Liver (tissue), 9 donors: ENCODE data around the gene CD8B2. TPM values are rescaled to one million over a fixed set of nuclear protein-coding genes. Genes with fewer than 3 reads are reported as not detected.

Experiments
- DNase-seq: peaks from one replicate; pipeline ENCODE4 v3.0.0-alpha.2; 2017; ENCODE audit warnings: low spot score
- H3K27ac ChIP-seq, 2 donors: one replicate each; pipeline ENCODE4 v1.7.0; 2013; ENCODE audit warnings: inconsistent platforms in 2 of 2, low read length in 2 of 2, control low read depth in 1 of 2, low read depth in 1 of 2, mild to moderate bottlenecking in 1 of 2
- H3K27me3 ChIP-seq, 4 donors: one replicate each; pipeline versions ENCODE4 v1.6.1 to v1.7.0; 2013; ENCODE audit warnings: low read length in 3 of 4, inconsistent platforms in 1 of 4, mild to moderate bottlenecking in 1 of 4, moderate library complexity in 1 of 4; ENCODE audit not compliant: control insufficient read depth in 4 of 4, insufficient read depth in 4 of 4
- H3K36me3 ChIP-seq, 4 donors: one replicate each; pipeline versions ENCODE4 v1.6.1 to v1.7.0; 2013; ENCODE audit warnings: low read length in 3 of 4, mild to moderate bottlenecking in 3 of 4, low read depth in 1 of 4, moderate library complexity in 1 of 4; ENCODE audit not compliant: control insufficient read depth in 4 of 4, insufficient read depth in 3 of 4
- H3K4me1 ChIP-seq, 4 donors: one replicate each; pipeline versions ENCODE4 v1.6.1 to v1.7.0; 2013; ENCODE audit warnings: low read length in 3 of 4, mild to moderate bottlenecking in 3 of 4, moderate library complexity in 1 of 4; ENCODE audit not compliant: control insufficient read depth in 4 of 4, insufficient read depth in 4 of 4
- H3K4me3 ChIP-seq, 3 donors: one replicate each; pipeline versions ENCODE4 v1.6.1 to v1.7.0; 2013; ENCODE audit warnings: low read length in 3 of 3, control low read depth in 1 of 3, low read depth in 1 of 3, mild to moderate bottlenecking in 1 of 3
- H3K9ac ChIP-seq, 2 donors: one replicate each; pipeline ENCODE4 v1.7.0; 2013; ENCODE audit warnings: low read length in 2 of 2, mild to moderate bottlenecking in 2 of 2, moderate library complexity in 2 of 2, control low read depth in 1 of 2, low read depth in 1 of 2
- H3K9me3 ChIP-seq, 4 donors: one replicate each; pipeline versions ENCODE4 v1.6.1 to v1.7.0; 2013; ENCODE audit warnings: low read length in 3 of 4; ENCODE audit not compliant: control insufficient read depth in 4 of 4
- EGR1 ChIP-seq, 2 donors: IDR thresholded peaks; 2 replicates each; pipeline ENCODE4 v1.6.1; 2016 to 2018; ENCODE audit warnings: antibody characterized with exemption in 2 of 2, low read depth in 2 of 2
- FOXA1 ChIP-seq: IDR thresholded peaks from 2 replicates; pipeline ENCODE4 v1.6.1; 2016; ENCODE audit warnings: antibody characterized with exemption
- FOXA2 ChIP-seq: IDR thresholded peaks from 2 replicates; pipeline ENCODE4 v1.6.1; 2016; ENCODE audit warnings: antibody characterized with exemption
- GABPA ChIP-seq, 2 donors: IDR thresholded peaks in 1 of 2; conservative IDR thresholded peaks in 1 of 2; 2 replicates each; pipeline ENCODE4 v1.6.1; 2016; ENCODE audit warnings: antibody characterized with exemption in 2 of 2, mild to moderate bottlenecking in 1 of 2, moderate library complexity in 1 of 2
- HNF4A ChIP-seq, 2 donors: conservative IDR thresholded peaks; 2 replicates each; pipeline ENCODE4 v1.6.1; 2016; ENCODE audit warnings: antibody characterized with exemption in 2 of 2, mild to moderate bottlenecking in 2 of 2
- HNF4G ChIP-seq: IDR thresholded peaks from 2 replicates; pipeline ENCODE4 v1.6.1; 2016; ENCODE audit warnings: antibody characterized with exemption
- JUND ChIP-seq, 2 donors: IDR thresholded peaks; 2 replicates each; pipeline ENCODE4 v1.6.1; 2016; ENCODE audit warnings: antibody characterized with exemption in 2 of 2
- NR2F2 ChIP-seq: IDR thresholded peaks from 2 replicates; pipeline ENCODE4 v1.6.1; 2016; ENCODE audit warnings: antibody characterized with exemption
- RAD21 ChIP-seq, 2 donors: IDR thresholded peaks; 2 replicates each; pipeline ENCODE4 v1.6.1; 2016; ENCODE audit warnings: antibody characterized with exemption in 2 of 2, mild to moderate bottlenecking in 2 of 2
- RXRA ChIP-seq, 2 donors: IDR thresholded peaks; 2 replicates each; pipeline ENCODE4 v1.6.1; 2017 to 2018; ENCODE audit warnings: antibody characterized with exemption in 2 of 2, mild to moderate bottlenecking in 1 of 2
- SP1 ChIP-seq: IDR thresholded peaks from 2 replicates; pipeline ENCODE4 v1.6.1; 2018; ENCODE audit warnings: antibody characterized with exemption, mild to moderate bottlenecking
- TAF1 ChIP-seq: conservative IDR thresholded peaks from 2 replicates; pipeline ENCODE4 v1.6.1; 2016; ENCODE audit warnings: antibody characterized with exemption, mild to moderate bottlenecking
- YY1 ChIP-seq: IDR thresholded peaks from 2 replicates; pipeline ENCODE4 v1.6.1; 2016; ENCODE audit warnings: antibody characterized with exemption, mild to moderate bottlenecking
- WGBS: extraction: QIAGEN DNeasy Blood & Tissue Kit; methylation state at CpG from one replicate; pipeline ENCODE4 v1.1.7; 2013; 5-methylcytosine and 5-hydroxymethylcytosine counted together
- polyA plus RNA-seq, 2 donors: library from polyadenylated mRNA; stranded (reverse) in 1 of 2; unstranded in 1 of 2; fragments of 200-250 nt in 1 of 2; fragments of >200 nt in 1 of 2; fragmentation: Nextera tagmentation in 1 of 2; extraction: Ambion mirVana in 1 of 2; gene quantifications; one replicate each; pipeline versions ENCODE4 v1.2.1 to v1.2.3, GENCODE V29; 2013 to 2015
- total RNA-seq, 2 donors: library from RNA; depleted of rRNA; stranded (reverse); fragments of >200 nt; gene quantifications; one replicate each; pipeline ENCODE4 v1.2.3, GENCODE V29; 2014
- TF ChIP-seq, protein P1 (sequence below): IDR thresholded peaks from 2 replicates; pipeline ENCODE4 v1.6.1; 2016; ENCODE audit warnings: antibody characterized with exemption
- TF ChIP-seq, protein P2 (sequence below): IDR thresholded peaks from 2 replicates; pipeline ENCODE4 v1.6.1; 2016; ENCODE audit warnings: antibody characterized with exemption
- TF ChIP-seq, protein P3 (sequence below): fragments of 150-350 bp; IDR thresholded peaks from 2 replicates; pipeline ENCODE4 v1.5.1; 2017; ENCODE audit warnings: improper control_type of control experiment, low read depth, low read length; ENCODE audit not compliant: missing input control
- TF ChIP-seq, protein P4 (sequence below): IDR thresholded peaks from 2 replicates; pipeline ENCODE4 v1.6.1; 2016; ENCODE audit warnings: antibody characterized with exemption
- TF ChIP-seq, protein P5 (sequence below): IDR thresholded peaks from 2 replicates; pipeline ENCODE4 v1.6.1; 2016; ENCODE audit warnings: antibody characterized with exemption, mild to moderate bottlenecking
- donor health status: healthy.
- donor health status: healthy.
- donor health status: healthy.
- donor health status: healthy.
- donor health status: healthy.

The CD8B2 gene
- total and polyA plus RNA-seq, 4 donors = under 0.01 to 0.05 TPM; not detected in 2

DNA sequence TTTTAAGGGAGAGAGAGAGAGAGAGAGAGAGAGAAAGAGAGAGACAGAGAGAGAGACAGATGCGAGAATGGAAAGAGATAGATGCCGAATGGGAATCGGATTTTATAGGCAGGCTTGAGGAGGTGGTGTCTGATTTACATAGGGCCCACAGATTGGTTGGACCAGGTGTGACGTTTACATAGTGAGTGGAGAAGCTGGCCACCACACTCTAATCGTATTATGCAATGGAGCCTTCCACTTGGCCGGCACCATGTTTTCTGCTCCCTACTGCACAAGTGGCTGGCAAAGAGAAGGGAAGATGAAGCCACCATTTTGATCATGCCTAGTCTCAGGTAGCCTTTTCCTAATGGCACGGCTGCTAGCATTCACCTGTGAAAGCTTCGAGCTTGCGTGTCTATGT lies 33.9 kb downstream of the CD8B2 start:
- Histone ChIP-seq H3K36me3 (no peaks in the 10 kb centered on the region), H3K9ac (no peak overlapping the region), H3K27me3 (no peaks in the 10 kb centered on the region), H3K4me1 (no peaks in the 10 kb centered on the region), H3K4me3 (no peak overlapping the region), H3K9me3 (peaks cover 0 to 6% (median 0%) of the 10 kb centered on the region in 4 donors), H3K27ac (no peak overlapping the region)
- DNase-seq = no peak
- WGBS = 84% methylated on average over 9 of the region's 9 CpGs
- TF ChIP-seq RAD21 (IDR thresholded peaks at IDR 0.05) (no peak), TAF1 (no peak), HNF4A (conservative IDR thresholded peaks at IDR 0.05) (no peak), FOXA1 (no peak), SP1 (no peak), YY1 (no peak), RXRA (IDR thresholded peaks at IDR 0.05) (no peak), NR2F2 (no peak), GABPA (IDR thresholded peaks at IDR 0.05 in 1 of 2, conservative IDR thresholded peaks at IDR 0.05 in 1 of 2) (no peak), HNF4G (no peak), JUND (IDR thresholded peaks at IDR 0.05) (no peak), EGR1 (IDR thresholded peaks at IDR 0.05; ENCODE audit: low read depth in 2 of 2) (no peak), FOXA2 (no peak)
- TF ChIP-seq, protein P1, sequence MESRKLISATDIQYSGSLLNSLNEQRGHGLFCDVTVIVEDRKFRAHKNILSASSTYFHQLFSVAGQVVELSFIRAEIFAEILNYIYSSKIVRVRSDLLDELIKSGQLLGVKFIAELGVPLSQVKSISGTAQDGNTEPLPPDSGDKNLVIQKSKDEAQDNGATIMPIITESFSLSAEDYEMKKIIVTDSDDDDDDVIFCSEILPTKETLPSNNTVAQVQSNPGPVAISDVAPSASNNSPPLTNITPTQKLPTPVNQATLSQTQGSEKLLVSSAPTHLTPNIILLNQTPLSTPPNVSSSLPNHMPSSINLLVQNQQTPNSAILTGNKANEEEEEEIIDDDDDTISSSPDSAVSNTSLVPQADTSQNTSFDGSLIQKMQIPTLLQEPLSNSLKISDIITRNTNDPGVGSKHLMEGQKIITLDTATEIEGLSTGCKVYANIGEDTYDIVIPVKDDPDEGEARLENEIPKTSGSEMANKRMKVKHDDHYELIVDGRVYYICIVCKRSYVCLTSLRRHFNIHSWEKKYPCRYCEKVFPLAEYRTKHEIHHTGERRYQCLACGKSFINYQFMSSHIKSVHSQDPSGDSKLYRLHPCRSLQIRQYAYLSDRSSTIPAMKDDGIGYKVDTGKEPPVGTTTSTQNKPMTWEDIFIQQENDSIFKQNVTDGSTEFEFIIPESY = no peak
- TF ChIP-seq, protein P2, sequence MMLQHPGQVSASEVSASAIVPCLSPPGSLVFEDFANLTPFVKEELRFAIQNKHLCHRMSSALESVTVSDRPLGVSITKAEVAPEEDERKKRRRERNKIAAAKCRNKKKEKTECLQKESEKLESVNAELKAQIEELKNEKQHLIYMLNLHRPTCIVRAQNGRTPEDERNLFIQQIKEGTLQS = no peak
- TF ChIP-seq, protein P3, sequence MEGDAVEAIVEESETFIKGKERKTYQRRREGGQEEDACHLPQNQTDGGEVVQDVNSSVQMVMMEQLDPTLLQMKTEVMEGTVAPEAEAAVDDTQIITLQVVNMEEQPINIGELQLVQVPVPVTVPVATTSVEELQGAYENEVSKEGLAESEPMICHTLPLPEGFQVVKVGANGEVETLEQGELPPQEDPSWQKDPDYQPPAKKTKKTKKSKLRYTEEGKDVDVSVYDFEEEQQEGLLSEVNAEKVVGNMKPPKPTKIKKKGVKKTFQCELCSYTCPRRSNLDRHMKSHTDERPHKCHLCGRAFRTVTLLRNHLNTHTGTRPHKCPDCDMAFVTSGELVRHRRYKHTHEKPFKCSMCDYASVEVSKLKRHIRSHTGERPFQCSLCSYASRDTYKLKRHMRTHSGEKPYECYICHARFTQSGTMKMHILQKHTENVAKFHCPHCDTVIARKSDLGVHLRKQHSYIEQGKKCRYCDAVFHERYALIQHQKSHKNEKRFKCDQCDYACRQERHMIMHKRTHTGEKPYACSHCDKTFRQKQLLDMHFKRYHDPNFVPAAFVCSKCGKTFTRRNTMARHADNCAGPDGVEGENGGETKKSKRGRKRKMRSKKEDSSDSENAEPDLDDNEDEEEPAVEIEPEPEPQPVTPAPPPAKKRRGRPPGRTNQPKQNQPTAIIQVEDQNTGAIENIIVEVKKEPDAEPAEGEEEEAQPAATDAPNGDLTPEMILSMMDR = no peak
- TF ChIP-seq, protein P4, sequence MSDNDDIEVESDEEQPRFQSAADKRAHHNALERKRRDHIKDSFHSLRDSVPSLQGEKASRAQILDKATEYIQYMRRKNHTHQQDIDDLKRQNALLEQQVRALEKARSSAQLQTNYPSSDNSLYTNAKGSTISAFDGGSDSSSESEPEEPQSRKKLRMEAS = no peak
- TF ChIP-seq, protein P5, sequence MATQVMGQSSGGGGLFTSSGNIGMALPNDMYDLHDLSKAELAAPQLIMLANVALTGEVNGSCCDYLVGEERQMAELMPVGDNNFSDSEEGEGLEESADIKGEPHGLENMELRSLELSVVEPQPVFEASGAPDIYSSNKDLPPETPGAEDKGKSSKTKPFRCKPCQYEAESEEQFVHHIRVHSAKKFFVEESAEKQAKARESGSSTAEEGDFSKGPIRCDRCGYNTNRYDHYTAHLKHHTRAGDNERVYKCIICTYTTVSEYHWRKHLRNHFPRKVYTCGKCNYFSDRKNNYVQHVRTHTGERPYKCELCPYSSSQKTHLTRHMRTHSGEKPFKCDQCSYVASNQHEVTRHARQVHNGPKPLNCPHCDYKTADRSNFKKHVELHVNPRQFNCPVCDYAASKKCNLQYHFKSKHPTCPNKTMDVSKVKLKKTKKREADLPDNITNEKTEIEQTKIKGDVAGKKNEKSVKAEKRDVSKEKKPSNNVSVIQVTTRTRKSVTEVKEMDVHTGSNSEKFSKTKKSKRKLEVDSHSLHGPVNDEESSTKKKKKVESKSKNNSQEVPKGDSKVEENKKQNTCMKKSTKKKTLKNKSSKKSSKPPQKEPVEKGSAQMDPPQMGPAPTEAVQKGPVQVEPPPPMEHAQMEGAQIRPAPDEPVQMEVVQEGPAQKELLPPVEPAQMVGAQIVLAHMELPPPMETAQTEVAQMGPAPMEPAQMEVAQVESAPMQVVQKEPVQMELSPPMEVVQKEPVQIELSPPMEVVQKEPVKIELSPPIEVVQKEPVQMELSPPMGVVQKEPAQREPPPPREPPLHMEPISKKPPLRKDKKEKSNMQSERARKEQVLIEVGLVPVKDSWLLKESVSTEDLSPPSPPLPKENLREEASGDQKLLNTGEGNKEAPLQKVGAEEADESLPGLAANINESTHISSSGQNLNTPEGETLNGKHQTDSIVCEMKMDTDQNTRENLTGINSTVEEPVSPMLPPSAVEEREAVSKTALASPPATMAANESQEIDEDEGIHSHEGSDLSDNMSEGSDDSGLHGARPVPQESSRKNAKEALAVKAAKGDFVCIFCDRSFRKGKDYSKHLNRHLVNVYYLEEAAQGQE = no peak
